PFSK-1 (cell line): ENCODE measurements around the gene CYBA.

Source experiments
- FOXP2 ChIP-seq: optimal IDR thresholded peaks from 2 replicates; pipeline ENCODE3; 2011; ENCODE audit warnings: borderline replicate concordance, control low read depth, inconsistent platforms; ENCODE audit not compliant: insufficient read depth; ENCODE audit errors: extremely low read length, extremely low read depth
- TAF1 ChIP-seq: IDR thresholded peaks from 2 replicates; pipeline ENCODE4 v1.6.1; 2012; ENCODE audit warnings: low read length, control low read depth, borderline replicate concordance; ENCODE audit not compliant: insufficient read depth
- TF ChIP-seq, protein P1 (sequence below), 2 experiments: IDR thresholded peaks; 2 replicates each; pipeline versions ENCODE4 v1.6.1 to v1.8.0; 2011 to 2012; ENCODE audit warnings: low read depth in 2 of 2, low read length in 2 of 2, control low read depth in 1 of 2, inconsistent platforms in 1 of 2, mild to moderate bottlenecking in 1 of 2, moderate library complexity in 1 of 2; ENCODE audit not compliant: insufficient read depth in 1 of 2

DNA sequence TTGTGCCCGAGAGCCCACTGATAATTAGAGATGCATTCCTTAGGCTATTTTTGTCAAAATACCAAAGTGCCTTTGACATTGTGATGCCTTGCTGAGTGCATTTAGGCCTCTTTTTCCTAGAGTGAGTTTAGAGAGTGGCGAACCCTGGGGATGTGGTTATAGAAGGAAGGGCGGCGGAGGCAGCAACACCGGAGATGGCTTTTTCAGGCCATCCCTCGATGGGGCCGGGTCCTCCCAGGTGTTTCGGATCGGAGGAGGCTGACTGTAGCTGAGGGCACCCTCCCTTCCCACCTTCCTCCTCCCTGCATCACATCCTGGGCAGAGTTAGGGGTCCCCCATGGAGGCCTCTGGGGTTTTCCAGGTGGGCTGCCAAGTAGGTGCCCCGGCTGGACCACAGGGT lies 42.0 kb upstream of the CYBA start:
- TF ChIP-seq, protein P1, sequence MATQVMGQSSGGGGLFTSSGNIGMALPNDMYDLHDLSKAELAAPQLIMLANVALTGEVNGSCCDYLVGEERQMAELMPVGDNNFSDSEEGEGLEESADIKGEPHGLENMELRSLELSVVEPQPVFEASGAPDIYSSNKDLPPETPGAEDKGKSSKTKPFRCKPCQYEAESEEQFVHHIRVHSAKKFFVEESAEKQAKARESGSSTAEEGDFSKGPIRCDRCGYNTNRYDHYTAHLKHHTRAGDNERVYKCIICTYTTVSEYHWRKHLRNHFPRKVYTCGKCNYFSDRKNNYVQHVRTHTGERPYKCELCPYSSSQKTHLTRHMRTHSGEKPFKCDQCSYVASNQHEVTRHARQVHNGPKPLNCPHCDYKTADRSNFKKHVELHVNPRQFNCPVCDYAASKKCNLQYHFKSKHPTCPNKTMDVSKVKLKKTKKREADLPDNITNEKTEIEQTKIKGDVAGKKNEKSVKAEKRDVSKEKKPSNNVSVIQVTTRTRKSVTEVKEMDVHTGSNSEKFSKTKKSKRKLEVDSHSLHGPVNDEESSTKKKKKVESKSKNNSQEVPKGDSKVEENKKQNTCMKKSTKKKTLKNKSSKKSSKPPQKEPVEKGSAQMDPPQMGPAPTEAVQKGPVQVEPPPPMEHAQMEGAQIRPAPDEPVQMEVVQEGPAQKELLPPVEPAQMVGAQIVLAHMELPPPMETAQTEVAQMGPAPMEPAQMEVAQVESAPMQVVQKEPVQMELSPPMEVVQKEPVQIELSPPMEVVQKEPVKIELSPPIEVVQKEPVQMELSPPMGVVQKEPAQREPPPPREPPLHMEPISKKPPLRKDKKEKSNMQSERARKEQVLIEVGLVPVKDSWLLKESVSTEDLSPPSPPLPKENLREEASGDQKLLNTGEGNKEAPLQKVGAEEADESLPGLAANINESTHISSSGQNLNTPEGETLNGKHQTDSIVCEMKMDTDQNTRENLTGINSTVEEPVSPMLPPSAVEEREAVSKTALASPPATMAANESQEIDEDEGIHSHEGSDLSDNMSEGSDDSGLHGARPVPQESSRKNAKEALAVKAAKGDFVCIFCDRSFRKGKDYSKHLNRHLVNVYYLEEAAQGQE (IDR thresholded peaks at IDR 0.05; ENCODE audit: insufficient read depth in 1 of 2, low read depth in 2 of 2, low read length in 2 of 2), result no peak
- no peak for TF ChIP-seq TAF1
- no peak for TF ChIP-seq FOXP2
